Measurements from ENCODE around the gene AUTS2.

GRCh38 chr7:70621954-70622600, 1023.8 kb downstream of the AUTS2 start:
- TF ChIP-seq EZH2 (IDR thresholded peaks at IDR 0.05; ENCODE audit: borderline replicate concordance, low read length) (no peak), CTCF (IDR thresholded peaks at IDR 0.05; ENCODE audit: low read length) (no peak)

All from OCI-LY1 (cell line).